Measurements from ENCODE around the gene ABCC8.

The ABCC8 gene

GRCh38 chr11:17423533-17424310 lies 52.9 kb downstream of the ABCC8 start:
- DNase-seq: no peak

GRCh38 chr11:17421781-17422180 lies 54.9 kb downstream of the ABCC8 start:
- no peak for DNase-seq

DNA sequence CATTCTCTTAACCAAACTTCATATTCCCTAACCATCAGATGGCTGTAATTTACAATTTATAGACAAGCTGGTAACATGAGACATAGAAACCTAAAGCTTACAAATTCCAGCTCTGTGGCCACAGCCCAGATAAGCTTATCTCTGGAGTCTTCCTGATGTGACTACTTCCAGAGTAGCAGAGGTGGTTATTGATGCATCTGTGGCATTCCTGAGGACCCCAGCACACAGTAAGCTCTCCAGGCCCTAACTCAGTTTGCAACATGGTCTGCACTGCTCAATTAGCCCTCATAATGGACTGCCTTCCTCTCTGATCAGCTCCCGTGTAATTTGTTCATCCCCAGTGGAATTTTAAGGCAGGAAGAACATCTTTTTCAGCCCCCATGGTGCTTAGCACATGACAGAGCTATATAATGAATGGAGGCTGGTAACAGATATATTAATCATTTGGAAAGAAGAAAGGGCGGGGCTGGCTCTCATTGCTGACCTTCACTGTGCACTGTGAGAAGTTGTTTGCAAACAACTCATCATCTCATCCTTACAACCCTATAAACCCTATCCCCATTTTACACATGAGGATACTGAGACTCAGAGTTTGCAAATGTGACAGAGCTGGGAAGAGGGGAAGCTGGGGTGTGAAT lies 58.1 kb downstream of the ABCC8 start:
- no peak for DNase-seq

- DNase-seq: no peak
Observed at GRCh38 chr11:17416492-17416891, 60.2 kb downstream of the ABCC8 start.

DNA sequence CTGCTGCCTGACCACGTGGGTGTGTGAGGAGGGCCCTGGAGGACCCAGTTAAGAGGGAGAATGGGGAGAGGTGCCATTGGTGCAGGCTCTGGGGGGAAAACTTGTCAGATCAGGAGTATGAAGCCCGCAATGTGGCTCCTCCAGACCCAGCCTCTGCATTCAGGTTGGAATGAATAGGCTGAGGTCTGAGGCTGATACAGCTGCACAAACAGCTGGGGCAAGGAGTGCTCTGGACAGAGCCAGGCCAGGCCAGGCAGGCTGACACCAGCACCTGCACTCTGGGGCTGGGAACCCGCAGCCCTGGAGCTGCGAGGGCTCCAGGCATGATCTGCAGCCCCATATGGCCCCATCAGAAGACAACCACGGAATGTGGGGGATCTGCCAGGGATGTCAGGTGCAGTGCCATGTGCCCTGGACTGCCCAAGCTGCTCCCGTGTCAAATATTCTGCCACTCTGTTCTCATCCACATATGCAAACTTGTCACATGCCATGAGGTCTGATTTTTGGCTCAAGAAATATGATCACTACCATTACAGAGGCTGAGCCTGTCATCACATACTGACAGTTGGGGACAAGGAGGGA lies 61.0 kb downstream of the ABCC8 start:
- DNase-seq: no peak

GRCh38 chr11:17414992-17415391 lies 61.7 kb downstream of the ABCC8 start:
- DNase-seq: no peak

- no peak for DNase-seq
Observed at GRCh38 chr11:17414317-17414737, 62.3 kb downstream of the ABCC8 start.

DNA sequence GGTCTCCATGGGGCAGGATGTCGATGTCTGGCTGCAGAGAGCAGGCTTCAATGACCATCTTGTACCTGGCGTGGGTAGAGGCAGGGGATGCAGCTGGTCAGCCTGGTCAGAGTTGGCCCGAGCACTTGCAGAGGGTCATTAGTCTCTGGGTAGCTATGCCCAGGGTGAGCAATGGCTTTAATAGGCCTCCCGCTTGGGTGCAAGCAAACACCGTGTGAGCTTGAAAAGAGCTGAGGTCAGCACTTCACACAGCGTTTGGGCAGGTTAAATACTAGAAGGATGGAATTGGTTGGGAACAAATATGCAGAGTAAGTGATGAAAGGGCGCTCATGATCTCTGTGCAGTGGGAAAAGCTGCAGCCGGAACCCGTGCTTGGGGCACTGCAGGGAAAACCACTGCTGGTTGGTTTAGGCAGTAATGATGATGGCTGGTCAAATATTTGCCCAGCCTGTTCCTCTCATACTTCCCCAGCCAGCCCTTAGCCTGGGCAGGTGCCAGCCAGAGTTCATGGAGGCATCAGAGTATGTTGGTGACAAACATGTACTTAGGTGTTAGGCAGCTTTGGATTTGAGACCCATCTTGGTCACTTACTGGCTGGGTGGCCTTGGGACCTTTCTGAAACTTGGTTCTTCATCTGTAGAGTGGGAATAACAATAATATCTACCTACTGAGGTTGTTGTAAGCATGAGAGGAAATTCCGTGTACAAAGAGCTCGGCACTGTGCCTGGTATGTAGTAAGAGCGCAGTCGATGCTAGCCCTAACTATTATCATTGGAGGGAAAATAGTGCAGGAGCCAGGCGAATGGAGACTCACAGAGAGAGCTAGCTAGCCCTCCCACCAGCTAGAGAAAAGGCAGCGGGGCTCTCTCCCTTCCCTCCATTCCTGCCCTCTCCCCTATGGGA lies 63.0 kb downstream of the ABCC8 start:
- DNase-seq: no peak

GRCh38 chr11:17412488-17413180 lies 64.0 kb downstream of the ABCC8 start:
- DNase-seq: no peak

DNA sequence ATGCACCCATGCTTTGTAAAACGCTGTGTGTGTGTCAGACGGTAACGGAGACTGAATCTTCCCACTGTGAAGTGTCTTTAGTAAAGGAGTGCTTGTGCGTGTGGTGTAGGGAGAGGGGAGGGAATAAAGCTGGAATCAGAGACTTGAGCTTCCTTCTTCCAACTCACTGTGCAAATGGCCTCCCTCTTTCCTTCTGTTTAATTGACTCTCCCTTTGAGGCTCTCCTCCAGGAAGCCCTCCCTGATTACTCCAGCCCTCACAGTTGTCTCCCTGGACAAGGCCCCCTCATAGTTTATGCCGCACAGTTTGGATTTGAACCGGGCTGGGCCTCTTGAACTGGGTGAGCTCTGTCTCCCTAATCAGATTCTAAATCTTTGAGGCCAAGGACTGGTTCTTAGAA lies 65.2 kb downstream of the ABCC8 start:
- DNase-seq: no peak

- no peak for DNase-seq
Observed at GRCh38 chr11:17410606-17411379, 65.9 kb downstream of the ABCC8 start.

- DNase-seq: no peak
Observed at GRCh38 chr11:17408641-17409040, 68.0 kb downstream of the ABCC8 start.

DNA sequence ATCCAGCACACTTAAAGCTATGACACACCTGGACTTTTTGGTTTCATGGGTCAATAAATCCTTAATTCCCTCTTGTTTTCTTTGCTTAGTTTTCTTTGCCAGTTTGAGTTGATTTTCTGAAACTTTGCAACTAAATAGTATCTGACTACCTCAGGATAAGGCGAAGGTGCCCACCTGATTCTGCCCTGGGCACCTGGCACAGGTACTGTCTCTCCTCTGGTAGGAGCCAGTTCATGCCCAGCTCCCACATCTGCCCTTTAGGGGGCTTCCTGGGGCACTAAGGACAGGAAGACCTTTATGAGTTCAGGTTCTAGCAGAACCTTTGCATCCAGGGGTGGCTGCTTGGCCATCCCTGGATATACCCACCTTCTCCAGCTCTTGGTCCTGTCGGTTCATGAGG lies 68.6 kb downstream of the ABCC8 start:
- no peak for DNase-seq

DNA sequence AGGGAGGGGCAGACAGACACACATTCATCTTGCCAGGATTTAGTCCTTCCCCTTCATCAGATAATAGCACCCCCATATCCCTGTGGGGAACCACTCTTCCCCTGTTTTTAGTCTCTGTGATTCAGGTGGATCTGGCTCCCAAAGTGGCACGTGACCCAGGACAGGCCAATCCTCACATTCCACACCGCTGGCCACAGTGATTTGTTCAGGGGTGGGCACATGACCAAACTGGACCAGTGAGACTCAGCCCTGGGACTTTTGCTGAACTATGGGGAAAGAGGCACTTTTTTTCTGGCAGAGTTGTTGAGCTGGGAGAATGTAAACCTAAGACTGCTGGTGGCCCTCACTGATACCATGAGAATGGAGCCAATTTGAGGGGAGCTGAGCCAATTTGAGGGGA lies 69.1 kb downstream of the ABCC8 start:
- DNase-seq: no peak

DNA sequence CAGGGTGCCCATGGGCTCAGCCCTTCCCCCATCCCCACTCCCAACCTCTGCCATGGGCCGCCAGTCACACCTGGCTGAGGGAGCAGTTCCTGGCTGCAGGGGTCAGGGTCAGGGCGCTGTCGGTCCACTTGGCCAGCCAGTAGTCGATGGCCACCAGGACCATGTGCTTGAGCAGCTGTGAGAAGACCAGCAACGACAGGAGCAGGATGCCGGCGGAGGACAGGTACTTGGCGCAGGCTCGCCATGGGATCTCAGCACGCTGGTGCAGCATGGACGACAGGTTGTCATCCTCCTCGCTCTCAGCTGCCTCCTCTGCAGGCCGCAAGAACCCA lies 69.9 kb downstream of the ABCC8 start:
- no peak for DNase-seq

DNA sequence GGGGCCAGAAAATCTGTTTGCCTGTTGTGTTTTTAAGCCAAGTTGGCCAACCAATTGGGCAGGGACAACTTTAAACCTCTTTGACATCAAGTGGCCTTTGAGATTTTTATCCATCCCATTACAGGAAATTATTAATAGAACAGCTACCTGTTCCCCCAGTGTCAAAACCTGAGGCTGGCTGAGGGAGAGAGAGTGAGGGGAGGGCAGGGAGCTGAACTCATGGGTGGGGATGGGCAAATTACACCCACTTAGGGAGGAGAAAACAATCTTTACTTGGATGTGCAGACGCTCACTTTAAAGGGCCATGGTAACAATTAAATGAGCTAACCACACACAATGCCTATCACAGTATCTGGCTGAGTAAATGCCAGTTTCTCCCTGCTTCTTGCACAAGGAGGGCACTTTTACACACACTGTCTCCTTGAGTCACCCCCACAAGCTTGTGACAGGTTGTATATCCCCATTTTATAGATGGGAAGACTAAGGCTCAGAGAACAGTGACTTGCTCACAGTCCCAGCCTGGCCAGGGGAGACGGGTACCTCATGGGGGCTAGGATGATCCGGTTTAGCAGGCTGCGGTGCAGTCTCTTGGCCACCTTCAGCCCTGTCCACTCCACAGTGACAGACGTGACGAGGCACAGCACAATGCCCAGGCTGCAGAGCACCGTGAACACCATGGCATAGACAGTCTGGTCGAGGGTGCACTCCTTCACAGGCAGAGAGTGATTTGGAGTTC lies 70.4 kb downstream of the ABCC8 start:
- DNase-seq: no peak

DNA sequence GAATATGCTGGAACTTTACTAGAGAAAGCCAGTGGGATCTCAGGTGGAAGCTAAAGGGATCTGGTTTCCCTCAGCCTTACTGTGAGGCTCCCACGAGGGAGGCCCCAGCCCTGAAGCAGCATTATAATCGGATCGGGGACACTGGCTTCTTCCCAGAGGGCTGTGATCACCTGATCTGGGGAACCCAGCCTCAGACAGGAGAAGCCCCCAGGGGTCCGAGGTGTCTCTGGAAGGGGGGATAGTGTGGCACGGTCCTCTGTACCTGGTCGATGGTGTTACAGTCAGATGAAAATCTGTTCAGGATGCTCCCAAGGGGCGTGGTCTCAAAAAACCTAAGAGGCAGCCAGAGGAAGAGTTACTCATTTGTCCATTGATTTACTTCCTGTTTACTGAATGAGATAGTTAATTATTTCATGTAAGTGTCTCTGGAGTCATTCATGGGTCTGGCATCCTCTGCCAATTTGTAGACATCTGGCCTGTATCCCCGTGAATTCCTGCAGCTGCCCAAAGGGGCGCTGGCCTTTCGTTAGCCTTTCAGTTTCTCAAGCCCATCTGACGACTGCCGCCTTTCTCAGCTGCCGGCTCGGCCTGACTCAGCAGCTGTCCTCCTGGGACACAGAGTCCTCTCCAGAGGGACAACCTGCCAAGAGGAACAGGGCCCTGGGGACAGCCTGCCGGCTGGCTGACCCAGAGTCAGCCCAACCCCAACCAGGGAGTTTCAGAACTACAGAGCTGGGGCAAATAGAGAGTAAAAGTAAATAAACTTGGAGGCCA lies 71.2 kb downstream of the ABCC8 start:
- DNase-seq: no peak

GRCh38 chr11:17403980-17404759 lies 72.5 kb downstream of the ABCC8 start:
- DNase-seq: no peak

DNA sequence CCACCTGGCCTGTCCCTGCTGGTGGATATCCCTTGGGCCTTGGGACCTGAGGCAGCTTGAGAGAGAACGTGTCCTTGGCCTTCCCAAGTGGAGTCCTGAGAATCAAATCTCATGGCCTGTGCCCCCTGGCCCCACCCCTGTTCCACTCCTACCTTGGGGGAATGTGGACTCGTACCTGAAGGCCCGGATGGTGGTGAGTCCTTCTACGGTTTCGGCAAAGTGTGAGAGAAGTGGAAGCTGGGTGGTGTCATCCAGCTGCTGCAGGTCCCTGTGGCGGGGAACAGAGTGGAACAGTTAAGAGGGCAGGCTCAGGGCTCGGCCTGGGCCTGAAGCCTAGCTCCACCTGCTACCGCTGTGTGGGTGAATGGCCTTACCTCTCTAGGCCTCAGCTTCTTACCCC lies 74.2 kb downstream of the ABCC8 start:
- DNase-seq: no peak

DNA sequence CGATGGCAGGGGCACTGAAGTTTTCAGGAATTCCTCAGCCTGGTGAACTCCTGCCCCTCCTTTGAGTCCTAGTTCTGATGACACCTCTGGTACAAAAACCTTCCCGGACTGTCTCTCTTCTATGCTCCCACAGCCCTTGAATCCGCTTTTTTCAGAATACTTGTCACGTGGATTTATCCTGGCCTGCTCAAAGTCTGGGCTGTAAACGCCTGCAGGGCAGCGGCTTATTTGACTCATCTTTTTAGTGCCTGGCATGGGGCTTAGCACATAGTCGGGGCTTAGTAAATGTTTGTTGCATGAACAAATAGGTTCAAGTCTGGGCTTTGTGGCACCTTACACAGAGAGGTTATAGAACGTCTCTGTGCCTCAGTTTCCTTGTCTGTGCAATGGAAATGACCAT lies 74.8 kb downstream of the ABCC8 start:
- DNase-seq: no peak
